HG03045 (cell line): Measurements from ENCODE around the gene ESR1.

ENCODE experiments used
- ATAC-seq: cut with Tn5 transposase; IDR thresholded peaks from one replicate; pipeline ENCODE4 v1.9.1; 2021; ENCODE audit warnings: mild to moderate bottlenecking, moderate library complexity; ENCODE audit not compliant: unreplicated experiment

ESR1 gene

GRCh38 chr6:152166897-152167296, 359.4 kb downstream of the ESR1 start:
- no peak for ATAC-seq

GRCh38 chr6:152167641-152168603, 360.4 kb downstream of the ESR1 start:
- no peak for ATAC-seq

- no peak for ATAC-seq
Measured at GRCh38 chr6:152170313-152170701, 362.8 kb downstream of the ESR1 start.

- ATAC-seq = peak; percentile 97
Measured at GRCh38 chr6:152170702-152171667, 363.5 kb downstream of the ESR1 start.

- ATAC-seq = no peak
Measured at GRCh38 chr6:152173321-152173720, 365.8 kb downstream of the ESR1 start.

- ATAC-seq = no peak
Measured at GRCh38 chr6:152173957-152174356, 366.5 kb downstream of the ESR1 start.

- ATAC-seq = no peak
Measured at GRCh38 chr6:152176268-152176667, 368.8 kb downstream of the ESR1 start.
